Hindlimb muscle (tissue), 1 donor: ENCODE data around the gene DIS3L2. TPM values are rescaled to one million over a fixed set of nuclear protein-coding genes. Genes with fewer than 3 reads are reported as not detected.

Source experiments
- DNase-seq: peaks from one replicate; pipeline ENCODE4 v3.0.0-alpha.2; 2013
- polyA plus RNA-seq: library from polyadenylated mRNA; unstranded; fragments of 120-200 nt; gene quantifications from one replicate; pipeline ENCODE4 v1.2.1, GENCODE V29; 2013; ENCODE audit not compliant: insufficient read length

Gene DIS3L2
- polyA plus RNA-seq, 1 donor, result 25.9 TPM

DNA sequence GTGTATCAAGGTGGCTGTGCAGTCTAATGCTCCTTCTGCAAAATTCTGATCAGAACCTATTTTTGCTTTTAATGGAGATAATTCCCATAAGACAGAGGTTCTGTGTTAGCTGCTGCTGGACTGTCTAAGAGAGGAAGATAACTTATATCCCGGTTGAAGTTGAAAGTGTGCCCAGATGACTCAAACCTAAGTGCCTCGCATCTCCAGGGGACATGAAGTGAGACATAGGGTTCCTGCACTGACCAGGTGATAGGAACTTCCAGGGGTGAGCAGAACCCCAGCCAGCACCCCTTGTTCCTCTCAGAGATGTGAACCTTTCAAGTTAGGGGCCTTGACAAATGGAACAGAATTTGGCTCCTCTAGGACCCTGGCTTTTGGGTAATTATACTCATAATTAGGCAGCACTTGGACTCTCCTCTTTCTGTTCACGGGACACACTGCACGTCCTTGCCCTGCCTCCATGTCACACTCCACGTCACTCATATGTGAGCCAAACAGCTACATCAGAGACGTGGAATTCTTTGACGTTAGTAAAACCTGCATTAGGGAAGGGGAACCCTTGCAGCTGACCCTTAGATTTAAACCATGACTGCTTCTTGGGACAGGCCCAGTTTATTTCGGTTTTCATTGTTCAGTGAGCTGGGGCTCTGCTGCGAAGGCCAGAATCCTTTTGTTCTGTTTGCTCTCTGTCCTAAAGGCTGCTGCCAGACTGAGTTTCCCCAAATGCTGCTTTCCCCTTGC is 312.6 kb downstream of the DIS3L2 start:
- DNase-seq, result no peak

DNA sequence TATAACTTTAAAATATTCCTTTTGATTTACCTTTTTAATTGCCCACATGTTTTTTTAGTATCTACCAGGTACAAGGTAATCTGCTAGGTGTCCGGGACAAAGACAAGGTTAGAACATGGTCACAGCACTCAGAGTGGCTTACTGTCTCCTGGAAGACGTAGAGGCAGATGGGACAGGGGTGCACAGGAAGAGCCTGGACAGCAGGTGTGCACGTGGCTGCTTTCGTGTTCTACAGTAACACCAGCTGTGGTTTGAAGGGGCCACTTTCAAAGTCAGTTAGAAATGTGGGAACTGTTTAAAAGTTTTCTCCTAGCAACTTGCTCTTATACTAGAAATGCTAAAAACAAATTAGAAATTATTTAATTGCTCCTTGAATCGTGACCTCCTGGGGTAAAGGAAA is 314.2 kb downstream of the DIS3L2 start:
- DNase-seq, result no peak

DNA sequence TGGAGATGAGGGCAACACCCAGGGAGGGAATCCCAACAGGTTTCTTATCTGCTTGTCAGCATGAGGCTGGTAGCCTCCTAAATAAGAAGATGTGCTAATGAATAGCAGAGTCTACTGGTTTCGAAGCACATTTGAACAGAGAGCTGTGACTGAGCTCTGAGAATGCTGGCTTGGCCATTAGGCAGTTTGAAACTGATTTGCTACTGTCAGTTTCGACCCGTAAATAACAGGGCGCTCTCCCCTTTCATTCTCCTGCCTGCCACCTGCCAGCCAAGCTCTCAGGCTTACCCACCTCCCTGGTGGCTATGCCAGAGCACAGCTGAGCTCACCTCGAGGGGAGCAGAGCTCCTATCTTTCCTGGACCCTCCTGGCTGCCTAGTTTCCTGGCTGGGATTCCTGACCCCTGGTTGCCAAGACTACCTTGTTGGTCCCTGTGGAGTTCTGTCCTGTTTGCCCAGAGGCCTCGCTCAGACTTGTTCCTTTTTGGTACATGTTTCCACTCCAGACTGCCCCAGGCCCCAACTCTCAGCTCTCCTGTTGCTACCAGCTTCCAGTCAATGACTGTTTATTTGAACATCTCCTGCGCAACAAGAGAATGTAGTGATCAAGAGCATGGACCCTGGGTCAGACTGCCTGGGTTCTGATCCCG is 314.7 kb downstream of the DIS3L2 start:
- DNase-seq, result no peak

DNA sequence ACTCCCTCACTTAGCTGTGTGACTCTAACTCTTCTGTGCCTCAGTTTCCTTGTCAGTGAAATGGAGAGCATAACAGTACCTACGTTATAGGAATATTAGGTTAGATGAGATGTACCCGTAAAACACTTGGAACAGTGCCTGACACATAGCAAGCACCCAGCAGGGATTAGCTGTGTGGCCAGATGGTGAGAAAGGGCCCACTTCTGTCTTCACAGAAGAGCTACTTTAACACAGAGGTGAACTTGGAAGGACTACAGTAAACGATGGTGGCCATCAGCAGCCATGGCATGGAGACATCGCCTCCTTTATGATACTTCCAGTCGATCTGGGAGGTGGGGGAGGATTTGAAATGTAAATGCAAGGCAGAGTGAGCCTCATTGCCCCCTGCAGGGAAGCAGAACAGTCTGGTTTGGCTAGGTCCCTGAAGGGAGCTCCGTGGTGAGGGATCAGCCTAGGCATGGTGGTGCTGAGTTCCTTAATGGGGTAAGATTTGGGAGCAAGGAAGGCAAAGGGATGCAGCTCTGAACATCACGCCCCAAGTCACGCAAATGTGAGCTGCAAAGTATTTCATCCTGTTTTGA is 315.3 kb downstream of the DIS3L2 start:
- no peak for DNase-seq

DNA sequence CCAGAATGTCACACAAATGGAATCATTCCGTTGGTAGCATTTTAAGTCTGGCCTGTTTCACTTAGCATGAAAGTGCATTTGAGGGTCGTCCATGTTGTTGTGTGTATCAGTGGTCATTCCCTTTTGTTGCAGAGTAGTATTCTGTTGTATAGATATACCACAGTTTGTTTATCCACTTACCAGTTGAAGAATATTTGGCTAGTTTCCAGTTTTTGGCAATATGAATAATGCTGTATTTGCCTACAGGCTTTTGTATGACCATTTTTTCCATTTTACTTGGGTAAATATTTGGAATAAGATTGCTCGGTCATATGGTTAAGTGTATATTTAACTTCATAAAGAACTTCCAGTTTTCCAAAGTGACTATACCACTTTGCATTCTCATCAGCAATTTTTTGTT is 317.0 kb downstream of the DIS3L2 start:
- no peak for DNase-seq

DNA sequence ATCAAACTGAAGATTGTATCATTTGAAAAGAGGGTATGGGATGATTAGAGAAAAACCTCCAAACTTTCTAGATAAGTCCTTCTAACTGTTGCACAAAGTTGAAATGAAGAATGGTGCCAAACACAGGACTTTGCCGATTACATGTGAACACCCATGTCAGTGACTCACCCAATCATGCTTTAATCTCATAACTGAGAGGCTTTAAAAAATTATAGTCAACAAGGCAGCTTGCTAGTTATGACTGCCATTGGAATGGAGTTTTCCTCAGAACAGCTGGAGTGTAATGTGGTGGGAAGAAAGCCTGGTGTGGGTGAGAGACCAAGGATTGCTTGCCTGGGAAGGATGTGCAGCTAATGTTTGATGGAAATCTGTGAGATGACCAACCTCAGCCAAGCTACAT is 318.8 kb downstream of the DIS3L2 start:
- no peak for DNase-seq

DNA sequence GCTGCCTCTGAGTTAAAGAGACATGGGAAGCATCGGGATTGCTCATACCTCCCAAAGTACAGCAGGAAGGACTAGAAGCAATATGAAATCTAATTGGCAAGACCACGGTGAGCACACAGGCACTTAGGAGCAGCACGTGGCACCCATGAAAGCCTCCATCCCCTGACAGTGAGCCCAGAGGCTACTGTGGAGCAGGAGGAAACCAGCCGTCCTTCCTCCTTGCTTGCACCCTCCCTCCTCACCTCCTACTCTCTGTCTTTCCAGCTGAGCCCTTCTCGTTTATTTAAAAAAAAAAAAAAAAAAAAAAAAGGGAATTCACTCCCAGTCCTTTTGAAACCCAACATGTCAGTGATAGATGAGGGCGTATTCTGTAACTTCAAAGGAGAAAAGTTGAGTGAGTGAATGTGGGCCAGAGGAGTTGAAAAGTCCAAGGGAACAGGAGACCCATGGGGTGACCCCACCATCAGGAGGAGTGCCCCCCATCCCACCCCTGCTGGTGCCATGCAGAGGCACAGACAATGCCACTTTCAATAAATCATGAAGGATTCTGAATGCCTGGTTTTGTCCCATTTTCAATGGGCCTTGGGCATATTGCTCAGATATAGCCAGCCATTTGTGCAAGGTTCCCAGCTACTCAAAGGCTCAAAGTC is 320.5 kb downstream of the DIS3L2 start:
- no peak for DNase-seq

DNA sequence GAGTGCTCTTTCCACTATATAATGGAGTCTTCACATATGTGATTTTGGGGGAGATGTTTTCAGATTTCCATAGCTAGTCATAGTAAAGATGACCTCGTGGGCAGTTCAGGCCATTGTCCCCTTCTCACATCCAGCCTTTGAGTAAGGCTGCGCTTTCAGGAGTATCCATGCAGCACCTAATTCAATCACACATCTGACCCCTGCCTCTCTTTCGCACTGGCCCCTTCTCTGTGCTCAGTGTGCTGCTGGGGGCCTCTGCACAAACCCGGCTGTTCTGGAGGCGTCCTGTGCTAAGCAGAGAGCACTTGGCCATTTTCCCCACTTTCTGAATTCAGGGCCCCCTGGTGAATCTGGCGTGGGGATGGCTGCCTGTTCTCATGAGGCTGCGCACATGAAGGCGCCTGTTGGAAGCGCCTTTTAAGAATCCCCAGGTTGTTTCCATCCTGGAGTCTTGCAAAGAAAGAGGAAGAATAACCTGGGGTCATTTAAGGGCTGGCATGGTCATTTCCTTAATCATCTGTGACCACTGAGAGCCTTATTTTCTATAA is 321.1 kb downstream of the DIS3L2 start:
- DNase-seq, result no peak

DNA sequence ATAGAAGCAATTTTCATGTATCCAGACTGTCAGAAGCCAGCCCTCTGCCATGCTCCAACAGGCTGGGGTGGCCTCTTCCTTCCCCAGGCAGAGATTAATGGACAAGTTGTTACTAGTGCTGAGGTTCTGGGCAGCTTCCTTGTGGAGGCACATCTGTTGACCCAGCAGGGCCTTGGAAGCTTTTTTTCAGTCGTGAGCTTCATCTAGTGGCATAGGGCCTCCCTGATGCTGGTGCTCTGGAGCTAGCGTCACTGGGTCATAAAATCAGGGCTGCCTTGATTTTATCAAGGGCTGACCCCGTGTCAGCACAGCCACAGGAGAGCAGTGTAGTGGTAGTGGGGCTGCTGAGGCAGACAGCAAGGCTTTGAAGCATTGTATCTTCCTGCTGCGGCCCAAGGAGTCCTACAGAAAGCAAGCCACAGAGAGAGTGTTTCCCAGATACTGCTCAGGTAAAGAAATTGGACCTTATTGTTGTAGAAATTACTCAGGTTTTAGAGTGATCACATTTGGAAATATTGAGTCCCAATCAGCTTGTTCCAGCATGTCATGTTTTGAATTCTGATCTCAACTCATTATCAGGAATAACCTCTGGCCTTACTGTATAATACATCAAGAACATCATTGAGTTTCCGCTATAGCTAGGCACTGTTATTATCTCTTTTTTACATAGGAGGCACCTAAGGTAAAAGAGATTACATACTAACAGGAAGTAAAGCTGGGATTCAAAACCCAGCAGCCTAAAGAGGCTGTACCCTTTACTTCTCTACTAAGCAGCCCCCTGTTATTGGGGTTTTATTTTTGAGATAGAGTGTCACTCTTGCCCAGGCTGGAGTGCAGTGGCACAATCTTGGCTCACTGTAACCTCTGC is 324.7 kb downstream of the DIS3L2 start:
- DNase-seq, result no peak

DNA sequence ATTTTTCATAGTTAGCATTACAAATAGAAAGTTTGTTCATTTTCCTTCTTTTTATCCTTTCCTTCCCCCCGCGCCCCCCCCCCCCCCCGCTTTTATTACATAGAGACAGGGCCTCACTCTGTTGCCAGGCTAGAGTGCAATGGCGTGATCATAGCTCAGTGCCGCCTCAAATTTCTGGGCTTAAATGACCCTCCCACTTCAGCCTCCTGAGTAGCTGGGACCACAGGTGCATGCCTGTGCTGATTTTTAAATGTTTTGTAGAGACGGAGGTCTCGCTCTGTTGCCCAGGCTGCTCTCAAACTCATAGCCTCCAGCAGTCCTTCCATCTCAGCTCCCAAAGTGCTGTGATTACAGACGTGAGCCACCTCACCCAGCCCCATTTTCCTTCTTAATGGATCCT is 325.8 kb downstream of the DIS3L2 start:
- DNase-seq, result no peak

DNA sequence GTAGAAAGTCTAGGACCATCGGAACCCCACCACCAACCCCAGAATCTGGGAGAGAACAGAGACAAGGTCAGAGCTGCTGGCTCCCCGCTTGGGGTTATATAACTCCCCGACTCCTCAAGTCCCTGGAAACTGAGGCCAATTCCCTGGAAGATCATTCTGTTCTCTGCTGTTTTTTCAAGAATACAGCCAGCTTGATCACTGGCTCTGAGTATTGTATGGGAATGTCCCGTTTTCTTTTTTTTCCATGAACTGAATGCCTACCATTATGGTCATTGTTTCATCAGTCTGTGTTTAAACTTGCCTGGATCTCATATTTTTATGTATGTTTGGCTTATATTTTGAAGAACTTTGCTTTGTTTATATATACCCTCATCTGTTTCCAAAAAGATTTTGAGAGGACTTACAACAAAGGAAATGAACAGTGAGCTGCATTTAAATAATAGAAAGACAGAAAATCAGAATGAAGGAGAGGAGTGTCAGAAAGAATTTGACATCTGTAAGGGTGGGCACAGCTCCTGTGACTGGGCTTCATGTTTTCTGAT is 327.0 kb downstream of the DIS3L2 start:
- no peak for DNase-seq

DNA sequence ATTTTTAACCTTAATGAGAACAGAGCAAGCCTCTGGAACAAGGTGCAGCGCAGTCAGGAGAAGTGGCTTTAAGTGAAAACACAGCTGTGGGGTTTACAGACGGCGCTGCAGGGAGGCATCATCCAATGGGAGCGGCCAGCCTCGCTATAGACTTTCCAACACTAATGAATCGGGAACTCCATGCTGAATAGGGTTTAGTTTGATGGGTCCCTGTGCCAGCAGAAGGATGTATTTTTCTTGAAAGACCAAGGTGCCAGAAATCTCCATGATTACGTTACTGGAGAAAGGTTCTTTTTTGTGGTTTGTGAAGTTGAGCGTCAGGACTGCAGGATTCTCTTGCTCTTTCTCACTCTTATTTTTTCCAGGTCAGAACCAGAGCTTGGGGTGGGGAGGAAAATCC is 329.2 kb downstream of the DIS3L2 start:
- peak; percentile 54 for DNase-seq

DNA sequence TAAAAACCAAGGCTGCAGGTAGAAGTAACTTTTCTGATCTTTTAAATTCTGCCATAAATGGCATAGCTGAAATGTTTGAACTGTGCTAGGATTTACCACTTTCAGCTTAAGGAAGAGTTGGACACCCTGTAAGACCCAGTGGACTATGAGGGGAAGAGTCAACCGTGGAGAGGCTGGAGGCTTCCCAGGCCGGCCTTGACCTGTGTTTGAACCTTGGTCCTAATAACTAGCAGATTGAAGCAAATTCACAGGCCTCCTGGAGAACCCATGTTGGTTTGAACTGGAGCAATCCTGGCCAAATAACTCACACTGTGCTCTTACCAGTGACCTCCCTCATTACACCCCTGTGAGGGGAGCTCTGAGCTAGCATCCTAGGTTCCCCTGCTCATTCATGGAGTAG is 329.8 kb downstream of the DIS3L2 start:
- no peak for DNase-seq

DNA sequence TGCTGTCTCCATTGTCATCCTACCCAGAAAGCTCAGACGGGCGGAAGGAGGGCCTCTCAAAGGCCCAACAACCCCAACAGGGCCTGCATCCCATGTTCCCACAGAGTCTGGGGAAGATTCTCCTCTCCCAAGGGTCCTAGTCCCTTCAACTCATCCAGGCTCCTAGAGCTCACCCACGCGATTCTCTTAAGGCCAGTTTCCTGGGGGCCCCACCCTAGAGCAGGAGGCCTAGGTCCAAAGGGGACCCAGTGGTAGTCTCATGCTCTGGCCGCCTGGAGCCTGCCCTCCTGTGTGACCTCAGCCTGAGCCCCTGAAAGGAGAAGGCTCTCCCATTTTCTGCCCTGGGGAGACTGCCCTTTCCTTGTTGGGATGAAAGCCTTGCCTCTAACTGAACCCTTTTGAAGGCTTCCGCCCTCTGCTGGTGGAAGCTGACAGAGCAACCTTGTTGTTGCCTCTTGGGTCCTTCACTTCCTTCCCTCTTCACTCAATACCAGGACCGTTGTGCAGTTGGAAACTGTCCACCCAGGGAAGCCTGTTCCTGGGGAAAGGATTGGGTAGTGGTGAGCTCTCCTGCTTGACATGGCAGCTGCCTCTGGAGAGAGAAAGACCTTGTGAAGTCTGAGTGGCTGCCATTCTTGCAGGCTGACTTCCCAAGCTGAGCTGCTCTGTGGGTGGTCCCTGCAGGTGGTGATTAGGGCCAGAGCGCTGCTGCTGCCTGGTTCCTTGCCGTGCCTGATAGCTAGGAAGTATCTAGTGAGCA is 331.1 kb downstream of the DIS3L2 start:
- DNase-seq, result no peak

DNA sequence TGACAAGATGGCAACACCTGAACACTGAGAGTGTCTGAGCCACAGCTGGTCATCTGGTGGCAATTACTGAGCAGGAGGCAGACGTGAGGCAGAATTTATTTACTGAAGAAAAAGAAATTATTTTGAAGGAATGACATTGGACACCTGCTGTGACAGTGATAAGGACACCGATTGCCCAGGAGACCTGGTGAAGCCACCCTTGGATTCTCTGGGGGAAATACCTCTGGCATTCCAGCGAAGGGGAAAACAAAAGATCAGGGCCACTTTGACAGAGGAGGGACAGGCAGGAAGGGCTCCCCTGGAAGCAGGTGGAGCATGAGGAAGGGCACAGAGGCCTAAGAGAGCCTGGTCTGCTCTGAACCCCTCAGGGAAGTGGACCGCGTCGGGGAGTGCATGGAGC is 331.7 kb downstream of the DIS3L2 start:
- no peak for DNase-seq

DNA sequence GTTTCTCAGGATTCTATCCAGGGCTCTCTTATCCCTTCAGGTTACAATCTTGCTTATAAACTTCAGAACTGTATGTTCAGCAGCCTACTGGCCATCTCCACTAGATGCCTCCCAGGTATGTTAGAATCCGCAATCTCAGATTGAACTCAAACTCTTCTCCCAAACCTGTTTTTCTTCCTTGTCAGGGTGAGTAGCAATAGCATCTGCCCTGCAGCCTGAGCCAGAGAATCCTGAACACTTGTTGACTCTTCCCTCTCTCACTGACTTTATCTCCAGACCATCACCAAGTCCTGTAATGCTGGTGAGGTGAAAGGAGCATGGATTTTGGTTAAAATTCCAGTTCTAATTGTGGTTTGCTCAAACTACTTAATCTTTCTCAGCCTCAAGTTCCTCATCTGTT is 334.5 kb downstream of the DIS3L2 start:
- no peak for DNase-seq

DNA sequence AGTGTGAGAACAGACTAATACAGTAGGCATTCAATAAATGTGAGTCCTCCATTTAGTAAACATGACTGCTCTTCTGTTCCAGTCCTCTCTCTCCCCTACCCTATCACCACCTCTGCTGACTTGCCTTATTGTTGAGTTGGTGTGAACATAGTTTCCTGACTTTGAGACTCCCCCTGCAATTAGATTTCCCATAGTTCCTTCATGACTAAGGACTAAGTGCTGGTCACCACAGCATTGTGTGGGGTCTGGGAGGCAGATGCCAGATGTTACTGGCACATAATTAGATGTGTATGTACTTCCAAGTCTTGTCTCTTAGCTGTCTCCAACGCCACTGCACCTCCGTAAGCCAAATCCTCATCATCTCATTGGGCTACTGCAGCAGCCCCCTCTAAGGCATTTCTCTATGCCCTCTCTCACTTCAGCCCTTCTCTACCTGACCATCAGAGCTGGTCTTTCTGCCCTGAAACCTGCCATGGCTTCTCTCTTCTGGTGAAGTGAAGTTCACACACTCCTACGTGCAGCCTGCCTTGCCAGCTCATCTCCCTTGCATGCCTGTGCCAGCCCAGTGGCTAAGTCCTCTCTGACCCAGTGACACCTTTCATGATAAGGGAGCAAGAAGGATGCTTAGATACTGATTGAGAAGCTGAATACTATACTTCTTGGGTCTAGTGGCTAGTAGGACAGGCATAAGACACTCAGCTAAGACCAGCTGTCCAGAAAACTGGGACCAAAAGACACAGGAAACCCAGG is 335.4 kb downstream of the DIS3L2 start:
- DNase-seq, result no peak

DNA sequence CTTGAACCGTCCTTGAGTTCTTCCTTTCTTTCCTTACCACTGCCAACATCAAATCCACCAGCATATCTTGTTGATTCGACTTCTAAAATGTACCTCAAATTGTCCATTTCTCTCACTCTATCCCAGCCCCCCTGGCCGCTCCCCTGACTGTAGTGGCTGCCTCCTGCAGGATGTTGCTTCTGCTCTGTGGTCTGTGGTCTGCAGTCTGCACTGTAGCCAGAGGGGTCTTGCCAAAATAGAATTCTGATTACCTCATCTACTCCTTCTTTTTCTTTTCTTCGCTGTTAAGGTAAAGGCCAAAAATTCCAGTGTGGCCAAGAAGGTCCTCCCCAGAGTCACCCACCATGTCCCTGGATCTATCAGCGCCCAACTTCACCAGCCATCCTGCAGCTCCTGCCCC is 337.6 kb downstream of the DIS3L2 start:
- no peak for DNase-seq

DNA sequence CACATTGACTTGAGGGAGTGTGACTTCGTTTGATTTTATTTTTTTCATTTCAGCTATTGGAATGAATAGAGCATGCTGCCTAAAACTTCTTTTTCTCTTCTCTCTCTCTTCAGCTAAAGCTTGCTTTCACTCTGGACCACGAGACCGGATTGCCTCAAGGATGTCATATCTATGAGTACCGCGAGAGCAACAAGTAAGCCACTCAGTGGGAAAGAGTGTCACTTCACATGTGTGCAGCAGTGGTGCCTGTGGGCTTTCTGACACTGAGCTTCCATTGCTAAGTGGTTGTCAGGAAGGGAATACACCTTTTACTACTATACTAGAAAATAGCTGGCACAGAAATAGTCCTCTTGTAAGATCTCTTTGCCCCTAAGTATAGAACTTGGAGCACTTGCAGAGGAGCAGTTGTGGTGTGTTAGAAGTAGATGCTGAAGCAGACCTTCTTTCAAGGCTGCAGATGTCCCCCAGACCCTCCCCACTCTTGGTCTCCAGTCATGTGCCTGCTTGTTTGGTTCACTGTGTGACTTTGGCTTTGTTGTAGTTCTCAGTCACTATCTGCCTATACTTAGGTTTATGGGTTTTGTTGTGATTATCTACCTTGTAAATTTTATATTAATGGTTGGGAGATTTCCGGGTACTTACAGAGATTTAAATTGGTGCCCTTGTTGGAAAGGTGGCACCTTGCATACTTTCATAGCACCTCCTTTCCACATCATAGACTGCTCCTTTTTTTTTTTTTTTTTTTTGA is 338.6 kb downstream of the DIS3L2 start:
- DNase-seq, result no peak

DNA sequence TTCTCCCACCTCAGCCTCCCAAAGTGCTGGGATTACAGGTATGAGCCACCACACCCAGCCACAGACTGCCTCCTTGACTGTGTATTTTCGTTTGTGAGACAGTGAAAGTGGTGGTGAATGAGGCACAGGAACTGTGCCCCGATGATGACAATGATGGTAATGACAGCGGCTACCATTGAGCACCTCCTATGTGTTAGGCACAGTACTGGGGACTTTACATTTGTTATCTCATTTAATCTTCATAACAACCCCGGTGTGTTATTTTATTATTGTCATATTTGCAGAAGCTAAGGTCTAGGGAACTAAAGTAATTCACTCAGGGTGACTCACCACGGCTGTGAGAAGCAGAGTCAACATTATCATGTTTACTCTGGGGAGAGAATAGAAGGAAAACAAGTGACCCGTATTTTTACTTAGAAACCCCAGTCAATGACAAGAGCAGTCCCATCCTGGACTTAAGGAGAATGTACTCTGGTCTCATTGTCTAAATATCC is 339.4 kb downstream of the DIS3L2 start:
- DNase-seq, result no peak
